ENCODE data around the gene PCSK6.

Gene PCSK6

GRCh38 chr15:101522621-101523559 lies 33.4 kb upstream of the PCSK6 start:
- DNase-seq, result no peak

- no peak for DNase-seq
Measured at GRCh38 chr15:101522091-101522490, 32.6 kb upstream of the PCSK6 start.

GRCh38 chr15:101521591-101521990 lies 32.1 kb upstream of the PCSK6 start:
- no peak for DNase-seq

GRCh38 chr15:101521069-101521468 lies 31.6 kb upstream of the PCSK6 start:
- DNase-seq, result no peak

GRCh38 chr15:101520395-101520794 lies 30.9 kb upstream of the PCSK6 start:
- DNase-seq, result no peak

- no peak for DNase-seq
Measured at GRCh38 chr15:101517504-101517903, 28.0 kb upstream of the PCSK6 start.

- no peak for DNase-seq
Measured at GRCh38 chr15:101514318-101514717, 24.8 kb upstream of the PCSK6 start.

GRCh38 chr15:101511717-101512116 lies 22.2 kb upstream of the PCSK6 start:
- no peak for DNase-seq

GRCh38 chr15:101510212-101511197 lies 21.0 kb upstream of the PCSK6 start:
- no peak for DNase-seq

- DNase-seq, result no peak
Measured at GRCh38 chr15:101509279-101509678, 19.8 kb upstream of the PCSK6 start.

- no peak for DNase-seq
Measured at GRCh38 chr15:101506491-101506890, 17.0 kb upstream of the PCSK6 start.

GRCh38 chr15:101505610-101506337 lies 16.3 kb upstream of the PCSK6 start:
- DNase-seq, result no peak

GRCh38 chr15:101504866-101505609 lies 15.5 kb upstream of the PCSK6 start:
- DNase-seq, result no peak

- DNase-seq, result no peak
Measured at GRCh38 chr15:101504373-101504772, 14.9 kb upstream of the PCSK6 start.

- DNase-seq, result no peak
Measured at GRCh38 chr15:101503296-101503599, 13.7 kb upstream of the PCSK6 start.

GRCh38 chr15:101502572-101503295 lies 13.2 kb upstream of the PCSK6 start:
- no peak for DNase-seq

GRCh38 chr15:101501703-101502373 lies 12.3 kb upstream of the PCSK6 start:
- DNase-seq, result no peak

GRCh38 chr15:101500865-101501551 lies 11.5 kb upstream of the PCSK6 start:
- no peak for DNase-seq

GRCh38 chr15:101499863-101500713 lies 10.6 kb upstream of the PCSK6 start:
- DNase-seq, result no peak

Measured in NCI-H187 treated with DMSO at 0.1 percent for 48 hours (cell line).